ENCODE results near the gene TRMT5. TPM values are rescaled to one million over a fixed set of nuclear protein-coding genes. Genes with fewer than 3 reads are reported as not detected.

TRMT5 gene
- total RNA-seq, 1 donor from 2014 or later: 13.2 TPM

DNA sequence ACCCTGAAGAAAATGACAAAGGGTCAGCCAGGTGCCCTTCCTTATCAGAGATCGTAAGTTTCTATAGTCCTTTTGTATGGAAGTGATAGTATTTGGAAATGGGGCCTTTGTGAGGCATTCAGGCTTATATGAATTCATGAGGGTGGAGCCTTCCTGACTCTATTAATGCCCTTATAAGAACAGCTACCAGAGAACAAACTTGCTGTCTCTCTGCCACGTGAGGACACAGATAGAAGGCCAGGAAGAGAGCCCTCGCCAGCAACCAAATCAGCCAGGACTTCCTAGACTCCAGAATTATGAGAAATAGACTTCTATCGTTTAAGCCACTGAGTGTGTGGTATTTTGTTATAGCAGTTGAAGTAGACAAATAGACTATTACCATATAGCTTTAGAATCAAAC lies 36.7 kb downstream of the TRMT5 start:
- ATAC-seq (ENCODE audit: low read depth) (no peak), DNase-seq (no peak)
- ChIA-PET CTCF (interaction anchor here (0.7 kb wide), 1 partner anchor 386 kb away, joined by 3 read pairs; no protein-coding TSS in a partner anchor), POLR2A (no interaction called here)
- TF ChIP-seq, protein P1, sequence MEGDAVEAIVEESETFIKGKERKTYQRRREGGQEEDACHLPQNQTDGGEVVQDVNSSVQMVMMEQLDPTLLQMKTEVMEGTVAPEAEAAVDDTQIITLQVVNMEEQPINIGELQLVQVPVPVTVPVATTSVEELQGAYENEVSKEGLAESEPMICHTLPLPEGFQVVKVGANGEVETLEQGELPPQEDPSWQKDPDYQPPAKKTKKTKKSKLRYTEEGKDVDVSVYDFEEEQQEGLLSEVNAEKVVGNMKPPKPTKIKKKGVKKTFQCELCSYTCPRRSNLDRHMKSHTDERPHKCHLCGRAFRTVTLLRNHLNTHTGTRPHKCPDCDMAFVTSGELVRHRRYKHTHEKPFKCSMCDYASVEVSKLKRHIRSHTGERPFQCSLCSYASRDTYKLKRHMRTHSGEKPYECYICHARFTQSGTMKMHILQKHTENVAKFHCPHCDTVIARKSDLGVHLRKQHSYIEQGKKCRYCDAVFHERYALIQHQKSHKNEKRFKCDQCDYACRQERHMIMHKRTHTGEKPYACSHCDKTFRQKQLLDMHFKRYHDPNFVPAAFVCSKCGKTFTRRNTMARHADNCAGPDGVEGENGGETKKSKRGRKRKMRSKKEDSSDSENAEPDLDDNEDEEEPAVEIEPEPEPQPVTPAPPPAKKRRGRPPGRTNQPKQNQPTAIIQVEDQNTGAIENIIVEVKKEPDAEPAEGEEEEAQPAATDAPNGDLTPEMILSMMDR (IDR thresholded peaks at IDR 0.05): no peak
- Mint-ChIP-seq H3K4me3 (no peak overlapping the region), H3K9me3 (no peaks in the 10 kb centered on the region), H3K4me1 (no peaks in the 10 kb centered on the region), H3K27ac (no peak overlapping the region), H3K27me3 (no peaks in the 10 kb centered on the region), H3K36me3 (ENCODE audit: low read depth) (peaks cover 18% of the 10 kb centered on the region)
- intact Hi-C loops (cut with micrococcal nuclease): no loop called here

DNA sequence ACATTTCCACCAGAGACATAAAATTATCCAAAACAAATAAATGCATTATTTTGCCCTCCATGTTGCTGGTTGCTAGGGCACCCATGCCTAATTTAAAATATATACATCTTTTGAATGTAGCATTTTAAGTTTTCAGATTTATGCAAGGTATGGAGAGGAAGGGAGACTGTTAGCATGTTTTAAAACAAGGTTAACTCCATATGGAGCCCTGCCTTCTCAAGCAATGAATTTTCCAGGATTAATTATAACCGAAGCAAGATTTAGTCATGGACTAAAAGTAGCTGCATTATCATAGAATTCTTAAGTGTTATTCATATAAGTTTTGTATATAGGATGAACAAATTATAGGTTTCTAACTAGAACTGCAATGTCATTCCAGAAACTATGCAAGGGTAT lies 37.2 kb downstream of the TRMT5 start:
- TF ChIP-seq, protein P1 (IDR thresholded peaks at IDR 0.05): no peak
- intact Hi-C loops (cut with micrococcal nuclease): no loop called here
- ATAC-seq (ENCODE audit: low read depth) (no peak), DNase-seq (no peak)
- Mint-ChIP-seq H3K27ac (no peak overlapping the region), H3K9me3 (no peaks in the 10 kb centered on the region), H3K36me3 (ENCODE audit: low read depth) (peaks cover 18% of the 10 kb centered on the region), H3K4me1 (no peaks in the 10 kb centered on the region), H3K4me3 (no peak overlapping the region), H3K27me3 (no peaks in the 10 kb centered on the region)
- ChIA-PET CTCF (no interaction called here), POLR2A (no interaction called here)

DNA sequence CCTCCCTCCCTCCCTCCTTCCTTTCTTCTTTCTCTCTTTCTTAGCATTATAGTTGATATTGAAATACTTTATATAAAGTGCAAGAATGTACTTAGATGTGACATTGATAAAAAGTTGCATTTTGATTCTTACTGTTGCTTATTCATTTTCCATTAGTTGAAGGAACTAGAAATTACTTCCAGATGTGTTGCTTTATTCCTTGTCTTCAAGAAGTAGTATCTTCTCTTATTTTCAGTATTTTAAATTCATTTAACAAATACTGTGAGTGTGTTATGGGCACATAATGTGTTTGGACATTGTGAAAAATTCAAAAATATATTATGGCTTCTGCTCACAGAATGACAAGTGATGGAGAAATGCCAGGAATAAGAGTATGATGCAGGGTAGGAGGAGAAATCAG lies 45.6 kb downstream of the TRMT5 start:
- TF ChIP-seq, protein P1 (IDR thresholded peaks at IDR 0.05): no peak
- CTCF ChIA-PET: no interaction called here
- Mint-ChIP-seq H3K36me3 (ENCODE audit: low read depth) (peaks cover 8% of the 10 kb centered on the region), H3K27me3 (no peaks in the 10 kb centered on the region), H3K9me3 (no peaks in the 10 kb centered on the region), H3K27ac (no peak overlapping the region), H3K4me1 (no peaks in the 10 kb centered on the region), H3K4me3 (no peak overlapping the region)
- DNase-seq (no peak), ATAC-seq (ENCODE audit: low read depth) (no peak)
- POLR2A ChIA-PET: no interaction called here
- intact Hi-C loops (cut with micrococcal nuclease): no loop called here

DNA sequence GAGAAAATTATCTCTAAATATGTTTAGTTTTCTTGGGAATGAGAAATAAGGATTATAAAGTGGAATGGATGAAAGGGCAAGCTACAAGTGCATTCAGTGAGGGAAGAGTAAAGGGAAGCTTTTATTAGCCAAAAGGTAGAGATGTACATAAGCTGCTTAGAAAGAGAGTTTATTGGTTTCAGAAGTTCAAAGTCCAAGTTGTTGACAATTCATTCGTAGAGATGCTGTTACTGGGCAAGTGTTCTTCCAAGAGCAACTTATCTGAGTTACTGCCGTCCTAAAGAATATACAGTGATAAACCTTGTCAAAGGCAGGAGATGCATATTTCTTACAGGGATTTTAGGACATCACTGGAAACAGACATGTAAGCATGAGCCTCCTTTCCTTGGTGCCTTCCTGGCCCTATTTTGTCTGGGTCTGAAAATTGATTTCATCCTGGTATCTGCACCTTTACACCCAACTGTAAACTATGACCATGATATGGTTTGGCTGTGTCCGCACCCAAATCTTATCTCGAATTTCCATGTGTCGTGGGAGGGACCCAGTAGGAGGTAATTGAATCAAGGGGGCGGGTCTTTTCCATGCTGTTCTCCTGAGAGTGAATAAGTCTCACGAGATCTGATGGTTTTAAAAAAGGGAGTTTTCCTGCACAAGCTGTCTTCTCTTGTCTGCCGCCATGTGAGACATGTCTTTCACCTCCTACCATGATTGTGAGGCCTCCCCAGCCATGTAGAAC lies 46.8 kb downstream of the TRMT5 start:
- CTCF ChIA-PET: no interaction called here
- TF ChIP-seq, protein P1 (IDR thresholded peaks at IDR 0.05): no peak
- POLR2A ChIA-PET: no interaction called here
- no peaks in the 10 kb centered on the region for H3K27me3 Mint-ChIP-seq
- DNase-seq (no peak), ATAC-seq (ENCODE audit: low read depth) (no peak)
- no peak overlapping the region for H3K4me3 Mint-ChIP-seq
- H3K36me3 Mint-ChIP-seq (ENCODE audit: low read depth): peaks cover 8% of the 10 kb centered on the region
- no peak overlapping the region for H3K27ac Mint-ChIP-seq
- H3K4me1 Mint-ChIP-seq: no peaks in the 10 kb centered on the region
- intact Hi-C loops (cut with micrococcal nuclease): no loop called here
- no peaks in the 10 kb centered on the region for H3K9me3 Mint-ChIP-seq

DNA sequence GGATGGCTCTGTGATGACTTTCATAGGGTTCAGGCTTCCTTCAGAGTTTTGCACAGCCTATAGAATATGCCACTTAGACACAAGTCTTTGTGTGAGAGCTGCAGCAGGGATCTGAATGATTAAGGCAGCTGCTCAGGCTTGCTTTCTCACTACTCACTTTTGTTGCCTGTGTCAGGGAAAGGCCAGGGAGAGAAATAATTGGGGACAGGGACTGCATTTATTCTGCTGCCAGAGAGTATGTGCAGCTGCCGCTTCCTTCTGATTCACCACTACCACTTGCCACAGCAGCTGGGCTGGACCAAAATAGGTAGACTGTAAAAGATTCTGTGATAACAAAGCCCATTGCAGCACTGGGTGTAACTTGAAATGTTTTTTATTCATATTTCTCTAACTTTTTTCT lies 49.7 kb downstream of the TRMT5 start:
- POLR2A ChIA-PET: no interaction called here
- CTCF ChIA-PET: no interaction called here
- no peak overlapping the region for H3K4me3 Mint-ChIP-seq
- H3K27me3 Mint-ChIP-seq: no peaks in the 10 kb centered on the region
- no peak overlapping the region for H3K27ac Mint-ChIP-seq
- no peaks in the 10 kb centered on the region for H3K9me3 Mint-ChIP-seq
- ATAC-seq (ENCODE audit: low read depth) (no peak), DNase-seq (no peak)
- TF ChIP-seq, protein P1 (IDR thresholded peaks at IDR 0.05): no peak
- intact Hi-C loops (cut with micrococcal nuclease): no loop called here
- H3K36me3 Mint-ChIP-seq (ENCODE audit: low read depth): peaks cover 5% of the 10 kb centered on the region
- peaks cover 2% of the 10 kb centered on the region for H3K4me1 Mint-ChIP-seq

Data from activated B cell treated with CpG ODN at 0.5 μM for 24 hours (primary cell).